ENCODE results near the gene RNASE1. TPM values are rescaled to one million over a fixed set of nuclear protein-coding genes. Genes with fewer than 3 reads are reported as not detected.
A peak's percentile ranks its signal among the peaks of the same experiment; 100 is the strongest.
"Not testable (repeated sequence)": the region's sequence is repeated elsewhere in the genome, so short reads cannot be mapped to it uniquely, and the experiment has no call there.

RNASE1 gene
- polyA plus RNA-seq, 5 donors: 299 to 478 (median 401) TPM

- DNase-seq: not testable (repeated sequence)
These were observed 13.3 kb upstream of the RNASE1 start for GRCh38 chr14:20815946-20816345.

GRCh38 chr14:20811986-20812975, 9.6 kb upstream of the RNASE1 start:
- no peak for DNase-seq

GRCh38 chr14:20809917-20810316, 7.3 kb upstream of the RNASE1 start:
- no peak for DNase-seq

GRCh38 chr14:20808162-20808483, 5.5 kb upstream of the RNASE1 start:
- DNase-seq: no peak

- no peak for DNase-seq
These were observed 4.9 kb upstream of the RNASE1 start for GRCh38 chr14:20807304-20808161.

GRCh38 chr14:20805485-20805884, 2.8 kb upstream of the RNASE1 start:
- no peak for DNase-seq

- DNase-seq: no peak
These were observed 579 bp upstream of the RNASE1 start for GRCh38 chr14:20803223-20803622.

- DNase-seq: no peak
These were observed 918 bp downstream of the RNASE1 start for GRCh38 chr14:20801726-20802125.

GRCh38 chr14:20799892-20800544, 2.6 kb downstream of the RNASE1 start:
- peak in 1 of 2 donors; percentile 38 for DNase-seq

- DNase-seq: no peak
These were observed 3.2 kb downstream of the RNASE1 start for GRCh38 chr14:20799456-20799891.

GRCh38 chr14:20798932-20799331, 3.7 kb downstream of the RNASE1 start:
- DNase-seq: no peak

- no peak for DNase-seq
These were observed 4.3 kb downstream of the RNASE1 start for GRCh38 chr14:20798318-20798717.

- DNase-seq: no peak
These were observed 5.5 kb downstream of the RNASE1 start for GRCh38 chr14:20797164-20797563.

GRCh38 chr14:20794644-20795369, 7.8 kb downstream of the RNASE1 start:
- no peak for DNase-seq

- DNase-seq: no peak
These were observed 10.1 kb downstream of the RNASE1 start for GRCh38 chr14:20792556-20792955.

- DNase-seq: no peak
These were observed 11.0 kb downstream of the RNASE1 start for GRCh38 chr14:20791597-20791996.

- DNase-seq: no peak
These were observed 11.5 kb downstream of the RNASE1 start for GRCh38 chr14:20791187-20791586.

- no peak for DNase-seq
These were observed 12.1 kb downstream of the RNASE1 start for GRCh38 chr14:20790464-20791116.

- no peak for DNase-seq
These were observed 13.3 kb downstream of the RNASE1 start for GRCh38 chr14:20789230-20789813.

- no peak for DNase-seq
These were observed 15.6 kb downstream of the RNASE1 start for GRCh38 chr14:20787025-20787424.

Measured in right lung (tissue), 5 donors.